Limb (tissue), 2 donors: Measurements from ENCODE around the gene SLC29A1.

Experiments
- DNase-seq, 2 donors: peaks; one replicate each; pipeline ENCODE4 v3.0.0-alpha.2; 2016; ENCODE audit errors: extremely low spot score in 2 of 2

SLC29A1 gene

DNA sequence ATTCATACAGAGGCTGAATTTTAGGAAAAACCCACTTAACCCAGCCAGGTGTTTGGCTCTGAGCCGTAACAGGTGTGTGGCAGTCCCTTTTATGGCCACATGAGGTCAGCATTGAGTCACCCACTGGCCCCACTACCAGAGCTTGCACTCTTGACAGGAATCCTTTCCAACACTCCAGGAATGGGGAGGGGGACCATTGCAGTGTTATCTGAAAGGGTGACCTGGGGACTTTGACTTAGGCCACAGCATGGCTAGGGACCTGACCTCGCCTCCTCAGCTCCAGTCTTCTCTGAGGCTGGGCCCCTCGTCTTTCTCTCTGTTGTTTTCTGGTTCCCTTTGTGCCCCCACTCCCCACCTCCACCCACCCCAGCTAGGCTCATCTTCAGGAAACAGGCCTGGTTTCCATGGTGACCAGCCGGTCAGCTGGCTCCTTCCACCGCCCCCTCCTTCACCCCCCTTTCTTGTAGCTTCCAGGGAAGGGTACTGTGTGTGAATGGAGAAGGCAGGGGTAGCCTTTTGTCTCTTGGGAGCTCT lies 44.8 kb downstream of the SLC29A1 start:
- peak; percentile 53 to 82 for DNase-seq

DNA sequence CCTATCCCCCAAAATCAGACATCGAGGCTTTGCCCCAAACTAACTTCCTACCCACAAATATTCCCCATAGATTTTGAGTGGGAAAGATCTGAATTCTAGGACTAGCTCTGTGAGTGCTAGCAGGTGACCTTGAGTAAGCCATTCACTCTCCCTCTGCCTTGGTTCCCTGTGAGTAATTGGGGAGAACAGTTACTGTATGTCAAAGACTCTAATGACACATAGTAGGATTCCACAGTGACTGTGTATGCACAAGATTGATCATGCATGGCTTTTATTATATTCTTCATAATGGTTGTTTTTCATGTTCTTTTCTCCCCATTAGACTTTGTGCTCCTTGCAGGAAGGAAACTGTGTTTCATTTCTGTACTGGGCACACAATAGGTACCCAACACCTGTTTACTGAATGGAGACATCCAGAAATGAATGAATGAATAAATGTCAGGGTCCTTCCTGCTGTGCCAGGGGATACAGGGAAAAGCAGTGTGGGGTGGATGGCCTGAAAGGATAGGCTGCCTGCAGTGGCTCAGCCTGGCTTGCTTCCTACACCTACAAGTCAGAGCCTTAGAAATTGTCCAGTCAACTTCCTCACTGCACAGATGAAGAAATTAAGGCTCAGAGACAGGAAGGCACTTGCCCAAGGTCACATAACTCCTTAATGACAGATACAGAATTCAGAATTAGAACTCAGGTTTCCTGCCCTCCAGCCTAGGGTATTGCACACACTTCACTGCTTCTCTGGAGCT lies 46.0 kb downstream of the SLC29A1 start:
- no peak for DNase-seq

DNA sequence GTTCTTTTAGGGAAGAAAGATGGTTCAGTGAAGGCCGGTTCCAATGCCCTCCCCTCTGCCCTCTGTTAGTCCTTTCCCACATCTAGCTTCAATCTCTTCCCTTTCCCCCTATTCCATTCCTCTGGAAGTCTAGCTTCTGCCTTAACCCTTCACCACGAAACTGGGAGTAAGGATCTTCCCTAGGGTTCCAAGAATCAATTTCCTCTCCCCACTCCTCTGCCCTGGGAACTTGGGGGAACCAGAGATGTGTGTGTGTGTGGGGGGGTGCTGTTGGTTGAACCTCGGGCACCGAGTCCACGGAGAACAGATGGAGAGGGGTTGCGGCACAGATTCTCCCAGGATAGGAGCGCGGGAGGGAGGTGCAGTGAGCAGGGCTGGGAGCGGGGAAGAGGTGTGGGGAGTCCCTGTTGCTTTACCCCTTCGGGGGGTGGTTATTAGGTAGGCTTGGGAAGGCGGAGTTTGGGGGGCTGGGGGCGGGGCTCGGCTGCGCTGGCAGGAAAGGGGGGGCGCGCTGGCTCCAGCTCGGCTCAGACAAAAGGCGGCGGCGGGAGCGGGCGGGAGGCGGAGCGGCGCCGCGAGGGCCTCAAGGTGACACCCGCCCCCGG lies 46.6 kb downstream of the SLC29A1 start, which contains the start of gene TMEM151B:
Gene TMEM151B, plus strand, starts transcription at position 530 of the 605 bp plus-strand sequence. CDS start 293 bp downstream, outside the sequence.
- DNase-seq = no peak

DNA sequence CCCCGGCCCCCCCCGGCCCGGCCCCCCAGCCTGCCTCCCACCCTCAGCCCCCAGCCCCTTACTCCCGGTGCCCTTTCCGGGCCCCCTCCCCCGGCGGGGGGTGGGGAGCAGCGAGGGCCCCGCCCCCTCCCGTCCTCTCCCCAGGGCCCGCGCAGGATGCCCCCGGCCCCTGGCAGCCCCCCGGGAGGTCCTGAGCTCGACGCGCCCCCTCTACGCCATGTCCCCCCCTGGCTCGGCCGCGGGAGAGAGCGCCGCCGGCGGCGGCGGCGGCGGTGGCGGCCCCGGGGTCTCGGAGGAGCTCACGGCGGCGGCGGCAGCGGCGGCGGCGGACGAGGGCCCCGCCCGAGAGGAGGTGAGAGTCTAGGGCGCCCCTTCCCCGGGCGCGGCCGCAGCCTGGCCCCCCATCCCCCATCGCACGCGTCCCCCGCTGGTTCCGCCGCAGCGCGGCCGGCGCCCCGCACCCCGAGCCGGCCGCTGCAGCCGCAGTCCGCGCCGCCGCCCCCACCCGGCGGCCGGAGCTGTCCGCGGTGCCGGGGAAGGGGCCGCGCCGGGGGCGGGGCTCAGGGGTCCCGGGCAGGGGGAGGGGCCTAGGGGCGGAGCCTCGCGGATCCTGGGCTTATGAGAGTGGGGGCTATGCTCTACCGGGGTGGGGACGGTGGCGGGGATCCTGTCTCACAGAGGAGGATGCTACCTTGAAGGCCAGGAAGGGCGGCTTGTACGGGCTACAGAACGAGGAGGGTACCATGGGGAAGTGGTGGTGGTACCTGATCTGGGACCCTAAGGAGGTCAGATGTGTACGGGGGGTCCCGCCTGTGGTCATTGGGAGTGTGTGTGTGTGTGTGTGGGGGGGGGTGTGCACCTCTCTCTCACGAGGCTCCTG lies 47.4 kb downstream of the SLC29A1 start:
- DNase-seq = peak in 1 of 2 donors; percentile 80

DNA sequence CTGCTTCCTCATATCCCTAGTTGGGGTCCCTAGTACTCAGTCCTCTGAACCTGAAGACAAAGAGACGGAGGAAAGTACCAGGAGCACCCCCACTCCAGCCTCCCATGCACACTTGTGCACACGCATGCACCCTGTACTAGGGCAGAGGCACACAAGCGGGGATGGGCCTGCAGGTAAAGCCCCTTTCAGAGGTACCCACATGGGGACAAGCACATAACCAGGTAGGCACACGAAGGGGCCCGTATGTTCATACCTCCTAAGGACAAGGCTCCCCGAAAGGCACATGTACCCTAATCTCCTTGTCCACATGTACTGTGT lies 48.0 kb downstream of the SLC29A1 start:
- DNase-seq = no peak

DNA sequence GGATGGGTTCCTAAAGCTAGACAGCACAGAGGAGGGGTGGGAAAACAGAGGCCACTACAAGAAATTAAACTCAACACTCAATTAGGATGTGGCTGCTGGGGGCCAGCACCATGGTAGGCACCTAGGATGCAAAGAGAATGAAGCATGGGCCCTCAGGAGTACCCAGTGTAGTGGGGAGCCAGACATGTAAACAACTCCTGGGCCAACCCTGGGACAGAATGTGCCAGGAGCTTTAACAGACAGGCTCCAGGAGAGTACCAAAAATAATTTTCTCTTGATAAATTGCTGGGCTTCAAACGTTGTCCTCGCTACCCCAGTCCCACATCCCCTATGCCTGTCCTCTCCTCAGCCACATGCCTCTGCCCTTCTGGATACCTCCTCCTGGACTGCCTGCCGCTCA lies 48.5 kb downstream of the SLC29A1 start:
- no peak for DNase-seq

DNA sequence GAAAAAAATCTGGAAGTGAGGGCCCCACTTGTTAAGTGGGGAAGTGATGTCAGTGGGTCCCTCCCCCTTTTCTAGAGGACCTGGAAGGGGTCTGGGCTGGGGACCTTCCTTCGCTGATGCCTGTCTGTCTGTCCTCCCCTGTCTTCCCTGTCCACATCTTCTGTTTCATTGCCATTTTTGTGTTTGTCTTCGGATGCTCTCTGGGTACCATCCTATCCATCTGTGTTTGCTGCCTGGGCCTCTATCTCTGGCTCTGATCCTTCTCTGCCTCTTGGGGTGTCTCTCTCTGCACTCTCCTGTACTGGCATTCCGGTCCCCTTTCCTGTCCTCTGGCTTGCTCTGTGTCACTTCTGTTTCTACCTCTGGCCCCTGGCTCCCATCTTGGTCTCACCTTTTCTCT lies 49.1 kb downstream of the SLC29A1 start:
- DNase-seq = no peak

DNA sequence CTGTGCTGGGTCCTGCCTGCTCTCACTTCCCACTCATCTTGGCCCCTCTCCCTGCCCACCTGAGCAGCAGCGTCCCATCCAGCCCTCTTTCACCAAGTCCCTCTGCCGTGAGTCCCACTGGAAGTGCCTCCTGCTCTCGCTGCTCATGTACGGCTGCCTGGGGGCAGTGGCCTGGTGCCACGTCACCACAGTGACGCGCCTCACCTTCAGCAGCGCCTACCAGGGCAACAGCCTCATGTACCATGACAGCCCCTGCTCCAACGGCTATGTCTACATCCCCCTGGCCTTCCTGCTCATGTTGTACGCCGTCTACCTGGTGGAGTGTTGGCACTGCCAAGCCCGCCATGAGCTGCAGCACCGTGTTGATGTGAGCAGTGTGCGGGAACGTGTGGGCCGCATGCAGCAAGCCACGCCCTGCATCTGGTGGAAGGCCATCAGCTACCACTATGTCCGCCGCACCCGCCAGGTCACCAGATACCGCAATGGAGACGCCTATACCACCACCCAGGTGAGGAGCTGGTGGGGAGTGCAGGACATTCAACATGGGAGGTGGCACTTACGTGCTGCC lies 49.7 kb downstream of the SLC29A1 start:
- no peak for DNase-seq

DNA sequence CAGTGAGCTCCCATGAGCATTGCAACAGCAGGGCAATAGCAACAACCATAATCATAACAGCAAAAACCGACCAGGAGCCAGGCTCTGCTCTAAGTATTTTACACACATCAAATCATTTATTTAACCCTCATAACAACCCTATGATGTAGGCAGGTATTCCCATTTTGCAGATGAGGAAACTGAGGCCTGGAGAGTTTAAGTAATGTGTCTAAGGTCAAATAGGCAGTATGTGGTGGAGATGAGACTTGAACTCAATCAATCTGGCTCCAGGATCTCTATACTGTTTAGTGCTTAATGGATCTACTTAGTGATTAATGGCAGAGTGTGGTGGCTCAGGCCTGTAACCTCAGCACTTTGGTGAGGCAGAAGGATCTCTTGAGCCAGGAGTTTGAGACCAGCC lies 50.2 kb downstream of the SLC29A1 start:
- no peak for DNase-seq

DNA sequence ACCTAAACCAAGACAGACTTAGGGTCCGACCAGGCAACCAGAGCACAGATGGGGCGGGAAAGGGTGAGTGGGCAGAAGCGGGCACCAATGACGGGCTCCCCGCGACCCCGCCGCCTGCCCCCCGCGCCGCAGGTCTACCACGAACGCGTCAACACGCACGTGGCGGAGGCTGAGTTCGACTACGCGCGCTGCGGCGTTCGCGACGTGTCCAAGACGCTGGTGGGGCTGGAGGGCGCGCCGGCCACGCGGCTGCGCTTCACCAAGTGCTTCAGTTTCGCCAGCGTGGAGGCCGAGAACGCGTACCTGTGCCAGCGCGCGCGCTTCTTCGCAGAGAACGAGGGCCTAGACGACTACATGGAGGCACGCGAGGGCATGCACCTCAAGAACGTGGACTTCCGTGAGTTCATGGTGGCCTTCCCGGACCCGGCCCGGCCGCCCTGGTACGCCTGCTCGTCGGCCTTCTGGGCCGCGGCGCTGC lies 51.9 kb downstream of the SLC29A1 start:
- DNase-seq = no peak

DNA sequence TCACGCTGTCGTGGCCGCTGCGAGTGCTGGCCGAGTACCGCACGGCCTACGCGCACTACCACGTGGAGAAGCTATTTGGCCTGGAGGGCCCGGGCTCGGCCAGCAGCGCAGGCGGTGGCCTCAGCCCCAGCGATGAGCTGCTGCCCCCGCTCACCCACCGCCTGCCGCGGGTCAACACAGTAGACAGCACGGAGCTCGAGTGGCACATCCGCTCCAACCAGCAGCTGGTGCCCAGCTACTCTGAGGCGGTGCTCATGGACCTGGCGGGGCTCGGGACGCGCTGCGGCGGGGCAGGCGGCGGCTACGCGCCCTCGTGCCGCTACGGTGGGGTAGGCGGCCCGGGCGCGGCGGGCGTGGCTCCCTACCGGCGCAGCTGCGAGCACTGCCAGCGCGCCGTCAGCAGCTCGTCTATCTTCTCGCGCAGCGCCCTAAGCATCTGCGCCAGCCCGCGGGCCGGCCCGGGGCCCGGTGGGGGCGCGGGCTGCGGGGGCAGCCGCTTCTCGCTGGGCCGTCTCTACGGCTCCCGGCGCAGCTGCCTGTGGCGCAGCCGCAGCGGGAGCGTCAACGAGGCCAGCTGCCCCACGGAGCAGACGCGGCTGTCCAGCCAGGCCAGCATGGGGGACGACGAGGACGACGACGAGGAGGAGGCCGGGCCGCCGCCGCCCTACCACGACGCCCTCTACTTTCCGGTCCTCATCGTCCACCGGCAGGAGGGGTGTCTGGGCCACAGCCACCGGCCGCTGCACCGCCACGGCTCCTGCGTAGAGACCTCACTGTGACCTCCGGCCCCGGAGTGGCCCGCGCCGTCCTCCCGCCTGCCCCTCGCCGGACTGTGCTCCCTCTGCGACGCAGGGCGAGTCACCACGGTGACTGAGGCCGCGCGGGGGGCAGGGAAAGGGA lies 52.6 kb downstream of the SLC29A1 start:
- DNase-seq = peak in 1 of 2 donors; percentile 65

DNA sequence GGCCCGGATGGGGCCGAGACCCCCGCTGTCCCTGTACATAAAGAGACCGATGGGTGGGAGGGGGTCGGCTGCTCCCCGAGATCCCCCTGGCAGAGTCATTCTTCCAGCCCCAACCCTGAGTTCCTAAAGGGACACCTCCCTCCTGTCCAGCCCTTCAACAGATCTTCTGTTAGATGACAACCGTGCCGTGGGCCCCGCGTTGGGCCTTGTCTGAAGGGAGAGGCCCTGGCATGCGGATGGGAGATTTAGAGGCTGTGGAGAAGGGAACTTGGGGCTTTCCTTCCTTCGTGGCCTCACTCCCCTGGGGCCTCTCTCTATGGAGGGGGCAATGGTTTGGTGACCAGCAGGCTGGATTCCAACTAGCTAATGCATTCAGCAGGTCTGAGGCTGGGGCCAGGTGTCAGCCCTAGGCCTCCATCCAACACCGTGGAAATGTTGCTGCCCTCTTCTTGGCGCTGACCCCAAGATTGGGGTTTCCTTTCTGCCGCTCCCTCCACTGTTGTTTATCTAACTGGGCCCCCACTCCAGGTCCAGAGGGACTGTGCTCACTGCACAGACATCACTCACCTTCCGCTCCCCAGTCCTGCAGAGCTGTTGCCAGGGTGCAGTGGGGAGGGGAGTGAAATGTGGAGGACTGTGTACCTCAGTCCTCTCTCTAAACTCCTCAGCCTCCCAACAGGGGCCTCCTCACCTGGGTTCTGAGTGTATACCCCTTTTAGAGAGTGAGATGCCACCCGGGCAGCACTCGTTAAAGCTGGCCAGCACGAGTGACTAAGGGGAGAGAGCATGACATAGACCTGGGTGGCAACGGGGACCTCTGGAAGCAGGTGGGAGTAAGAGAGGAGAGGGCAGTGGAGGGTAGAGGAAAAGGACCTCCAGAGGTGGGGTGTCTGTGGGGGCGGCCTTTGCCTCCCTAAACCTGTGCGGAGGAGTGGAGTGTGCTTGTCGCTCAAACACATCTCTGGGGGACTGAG lies 53.6 kb downstream of the SLC29A1 start:
- no peak for DNase-seq

DNA sequence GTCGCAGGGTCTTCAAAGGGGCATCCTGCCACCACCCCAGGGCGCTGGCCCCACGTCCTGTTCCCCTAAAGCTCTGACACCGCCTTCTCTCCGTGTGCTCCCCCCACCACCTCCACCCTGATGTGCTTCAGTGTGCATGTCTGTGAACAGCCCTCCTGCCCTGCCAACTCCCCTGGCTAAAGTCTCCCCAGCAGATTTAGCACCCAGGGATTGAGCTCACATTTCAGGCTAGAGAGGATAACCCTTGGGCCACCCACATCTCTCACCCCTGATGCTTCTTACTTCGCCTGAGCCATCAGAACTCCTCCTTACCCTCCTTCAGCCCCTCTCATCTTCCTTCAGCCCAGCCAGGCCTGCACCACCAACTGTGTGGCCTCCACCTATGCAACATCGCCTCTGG lies 54.4 kb downstream of the SLC29A1 start:
- no peak for DNase-seq

DNA sequence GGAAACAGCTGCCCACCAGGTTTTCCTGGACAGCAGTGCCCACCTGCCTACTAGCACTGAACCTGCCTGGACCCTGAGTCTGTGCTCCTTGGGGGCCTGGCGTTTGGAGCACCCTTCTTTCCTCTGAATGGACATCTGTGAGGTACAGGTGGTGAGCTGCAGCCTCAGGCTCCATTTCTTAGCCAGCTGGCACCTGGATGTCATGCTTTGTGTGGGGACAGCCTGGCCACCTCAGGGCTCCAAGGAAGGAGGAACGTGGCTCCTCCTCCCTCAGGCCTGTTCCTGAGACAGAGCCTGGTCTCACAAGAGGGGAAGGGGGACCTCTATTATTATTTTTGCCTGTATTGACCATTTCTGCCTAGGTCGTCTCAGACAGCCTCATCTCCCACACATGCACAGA lies 54.9 kb downstream of the SLC29A1 start:
- DNase-seq = no peak

DNA sequence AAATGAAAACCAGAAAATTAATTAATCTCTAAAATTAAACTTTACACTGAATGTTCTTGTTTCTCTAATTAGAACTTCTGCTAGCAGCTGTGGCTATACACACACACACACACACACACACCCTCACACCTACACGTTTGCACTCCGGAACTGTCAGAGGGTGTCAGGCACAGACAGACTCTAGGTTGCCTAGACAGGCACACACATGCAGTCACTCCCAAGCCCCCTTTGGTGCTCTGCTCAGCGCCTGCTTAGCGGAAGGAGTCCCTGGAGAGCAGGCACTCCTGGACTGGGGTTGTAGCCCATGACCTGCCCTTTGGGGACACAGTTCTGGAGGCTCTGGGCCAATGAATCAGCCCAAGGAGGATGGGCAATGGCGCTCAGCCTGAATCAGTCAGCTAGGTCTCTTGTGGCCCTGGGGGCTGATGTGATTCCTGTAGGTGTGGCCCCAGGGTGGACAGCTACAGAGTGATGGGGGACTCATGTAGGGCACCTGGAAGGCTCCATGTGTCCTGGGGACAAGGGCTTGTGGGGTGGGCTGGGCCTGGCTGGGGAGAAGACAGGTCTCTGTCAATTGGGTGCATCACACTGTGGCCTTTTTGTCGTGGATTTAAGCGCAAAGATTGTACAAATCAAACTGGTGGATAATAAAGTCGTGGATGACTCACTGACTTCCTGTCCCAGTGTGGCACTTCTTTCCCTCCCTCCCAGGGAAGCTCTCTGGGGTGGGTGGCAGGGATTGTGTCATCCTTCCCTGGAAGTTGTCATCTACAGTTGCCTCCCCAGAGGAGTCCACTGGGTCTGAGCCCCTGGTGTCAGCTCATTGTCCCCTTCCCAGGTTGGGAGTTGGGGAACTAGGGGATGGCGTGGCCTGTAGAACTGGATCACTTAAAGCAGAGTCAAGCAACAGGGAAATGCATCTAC lies 55.6 kb downstream of the SLC29A1 start:
- no peak for DNase-seq
